ENCODE results near the gene KPNA3.

Gene KPNA3

DNA sequence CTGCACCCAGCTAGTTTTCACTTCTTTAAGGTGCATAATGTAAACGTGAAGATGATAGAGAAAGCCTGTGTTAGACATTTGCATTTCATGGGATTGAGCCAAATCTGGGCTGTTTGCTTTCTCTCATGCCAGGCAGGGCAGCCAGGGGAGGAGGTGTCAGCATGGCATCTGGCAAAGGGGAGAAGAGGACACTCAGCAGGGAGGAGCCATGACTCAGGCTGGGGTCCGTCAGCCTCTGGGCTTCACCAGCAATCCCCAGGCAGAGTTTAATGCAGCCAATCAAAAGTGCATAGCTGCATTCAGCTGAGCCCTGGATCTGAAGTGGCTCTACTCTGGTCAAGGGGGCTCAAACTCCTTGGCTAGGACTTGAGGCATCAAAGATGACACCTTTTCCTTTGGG is 124.7 kb downstream of the KPNA3 start:
- H3K4me1 ChIP-seq (ENCODE audit: control insufficient read depth, low read depth, low read length) = peaks cover 7% of the 10 kb centered on the region
- no peak overlapping the region for H3K27ac ChIP-seq (ENCODE audit: low read length)
- no peak overlapping the region for H3K4me3 ChIP-seq (ENCODE audit: low read length)
- H3K9me3 ChIP-seq (ENCODE audit: control insufficient read depth, low read depth, low read length) = no peaks in the 10 kb centered on the region
- H3K9ac ChIP-seq (ENCODE audit: low read length) = no peak overlapping the region
- H3K36me3 ChIP-seq (ENCODE audit: control insufficient read depth, low read depth, low read length) = peaks cover 22% of the 10 kb centered on the region
- no peaks in the 10 kb centered on the region for H3K27me3 ChIP-seq (ENCODE audit: control insufficient read depth, insufficient read depth, low read length)

DNA sequence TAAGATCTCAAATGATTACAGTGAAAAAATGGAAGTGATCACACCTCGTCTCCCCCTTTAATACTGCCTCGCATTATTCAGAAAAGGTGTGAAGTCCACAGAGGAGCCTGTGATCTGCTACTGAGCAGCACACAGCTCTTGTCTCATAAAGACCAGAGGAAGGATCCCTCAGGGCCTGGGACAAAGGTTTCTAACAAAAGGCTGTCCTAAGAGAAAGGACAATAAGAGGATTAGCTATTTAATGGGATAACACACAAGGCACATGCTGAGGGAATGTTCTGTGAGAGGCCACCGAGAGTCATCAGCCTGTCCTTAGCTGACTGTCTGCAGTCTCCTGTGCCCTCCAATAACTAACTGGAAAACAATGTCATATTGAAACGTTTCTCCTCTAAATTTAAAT is 127.9 kb downstream of the KPNA3 start:
- Histone ChIP-seq H3K9ac (ENCODE audit: low read length) (no peak overlapping the region), H3K9me3 (ENCODE audit: control insufficient read depth, low read depth, low read length) (no peaks in the 10 kb centered on the region), H3K27me3 (ENCODE audit: control insufficient read depth, insufficient read depth, low read length) (no peaks in the 10 kb centered on the region), H3K4me3 (ENCODE audit: low read length) (no peak overlapping the region), H3K27ac (ENCODE audit: low read length) (no peak overlapping the region), H3K36me3 (ENCODE audit: control insufficient read depth, low read depth, low read length) (peaks cover 32% of the 10 kb centered on the region), H3K4me1 (ENCODE audit: control insufficient read depth, low read depth, low read length) (no peaks in the 10 kb centered on the region)

GRCh38 chr13:49657241-49657641 is 135.2 kb downstream of the KPNA3 start:
- Histone ChIP-seq H3K9ac (ENCODE audit: low read length) (no peak overlapping the region), H3K4me3 (ENCODE audit: low read length) (no peak overlapping the region), H3K9me3 (ENCODE audit: control insufficient read depth, low read depth, low read length) (no peaks in the 10 kb centered on the region), H3K27ac (ENCODE audit: low read length) (no peak overlapping the region), H3K27me3 (ENCODE audit: control insufficient read depth, insufficient read depth, low read length) (no peaks in the 10 kb centered on the region), H3K4me1 (ENCODE audit: control insufficient read depth, low read depth, low read length) (peaks cover 2% of the 10 kb centered on the region), H3K36me3 (ENCODE audit: control insufficient read depth, low read depth, low read length) (peaks cover 10% of the 10 kb centered on the region)

DNA sequence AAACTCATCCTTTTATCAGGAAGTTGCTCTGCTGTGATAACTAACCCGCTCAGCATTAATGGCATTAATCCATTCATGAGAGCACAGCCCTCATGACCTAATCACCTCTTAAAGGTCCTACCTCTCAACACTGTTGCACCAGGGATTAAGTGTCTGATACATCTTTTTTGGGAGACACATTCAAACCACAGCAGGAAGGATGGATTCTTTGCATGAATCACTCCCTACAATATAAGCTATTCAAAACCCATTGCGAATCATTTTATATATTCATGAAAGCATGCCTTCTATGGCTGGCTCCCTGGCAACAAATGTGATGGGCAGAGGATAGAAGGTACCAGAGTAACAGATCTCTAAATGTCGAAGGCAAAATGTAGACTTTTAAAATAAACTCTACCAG is 136.6 kb downstream of the KPNA3 start:
- Histone ChIP-seq H3K36me3 (ENCODE audit: control insufficient read depth, low read depth, low read length) (peaks cover 2% of the 10 kb centered on the region), H3K4me3 (ENCODE audit: low read length) (no peak overlapping the region), H3K9ac (ENCODE audit: low read length) (no peak overlapping the region), H3K27ac (ENCODE audit: low read length) (no peak overlapping the region), H3K27me3 (ENCODE audit: control insufficient read depth, insufficient read depth, low read length) (no peaks in the 10 kb centered on the region), H3K4me1 (ENCODE audit: control insufficient read depth, low read depth, low read length) (peaks cover 2% of the 10 kb centered on the region), H3K9me3 (ENCODE audit: control insufficient read depth, low read depth, low read length) (no peaks in the 10 kb centered on the region)

DNA sequence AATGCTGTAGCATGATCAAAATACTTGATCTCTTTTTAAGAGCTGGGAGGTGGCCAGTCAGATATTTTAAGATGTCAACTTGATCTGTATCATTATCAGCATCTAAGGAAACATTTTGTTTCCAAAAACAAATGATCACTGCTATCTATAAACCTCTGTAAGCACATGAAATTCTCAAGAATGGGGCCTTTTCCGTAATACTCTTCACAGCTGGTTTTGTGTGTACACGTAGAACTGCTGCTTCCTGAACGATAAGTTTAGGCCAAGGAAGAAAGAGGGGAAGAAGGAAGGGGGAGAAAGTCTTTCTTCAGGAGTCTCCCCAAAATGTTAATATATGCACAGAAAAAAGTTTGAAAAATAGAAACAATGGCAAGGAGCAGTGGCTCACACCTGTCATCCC is 138.5 kb downstream of the KPNA3 start:
- H3K9me3 ChIP-seq (ENCODE audit: control insufficient read depth, low read depth, low read length) = no peaks in the 10 kb centered on the region
- peaks cover 2% of the 10 kb centered on the region for H3K4me1 ChIP-seq (ENCODE audit: control insufficient read depth, low read depth, low read length)
- no peak overlapping the region for H3K4me3 ChIP-seq (ENCODE audit: low read length)
- no peaks in the 10 kb centered on the region for H3K36me3 ChIP-seq (ENCODE audit: control insufficient read depth, low read depth, low read length)
- H3K27me3 ChIP-seq (ENCODE audit: control insufficient read depth, insufficient read depth, low read length) = no peaks in the 10 kb centered on the region
- H3K27ac ChIP-seq (ENCODE audit: low read length) = no peak overlapping the region
- no peak overlapping the region for H3K9ac ChIP-seq (ENCODE audit: low read length)

- no peak overlapping the region for H3K9ac ChIP-seq (ENCODE audit: low read length)
- H3K27me3 ChIP-seq (ENCODE audit: control insufficient read depth, insufficient read depth, low read length) = no peaks in the 10 kb centered on the region
- H3K27ac ChIP-seq (ENCODE audit: low read length) = no peak overlapping the region
- no peak overlapping the region for H3K4me3 ChIP-seq (ENCODE audit: low read length)
- peaks cover 2% of the 10 kb centered on the region for H3K4me1 ChIP-seq (ENCODE audit: control insufficient read depth, low read depth, low read length)
- no peaks in the 10 kb centered on the region for H3K36me3 ChIP-seq (ENCODE audit: control insufficient read depth, low read depth, low read length)
- no peaks in the 10 kb centered on the region for H3K9me3 ChIP-seq (ENCODE audit: control insufficient read depth, low read depth, low read length)
These were observed 139.0 kb downstream of the KPNA3 start for GRCh38 chr13:49653478-49653877.

- H3K27ac ChIP-seq (ENCODE audit: low read length) = no peak overlapping the region
- no peak overlapping the region for H3K9ac ChIP-seq (ENCODE audit: low read length)
These were observed 139.9 kb downstream of the KPNA3 start for GRCh38 chr13:49652355-49653305.

DNA sequence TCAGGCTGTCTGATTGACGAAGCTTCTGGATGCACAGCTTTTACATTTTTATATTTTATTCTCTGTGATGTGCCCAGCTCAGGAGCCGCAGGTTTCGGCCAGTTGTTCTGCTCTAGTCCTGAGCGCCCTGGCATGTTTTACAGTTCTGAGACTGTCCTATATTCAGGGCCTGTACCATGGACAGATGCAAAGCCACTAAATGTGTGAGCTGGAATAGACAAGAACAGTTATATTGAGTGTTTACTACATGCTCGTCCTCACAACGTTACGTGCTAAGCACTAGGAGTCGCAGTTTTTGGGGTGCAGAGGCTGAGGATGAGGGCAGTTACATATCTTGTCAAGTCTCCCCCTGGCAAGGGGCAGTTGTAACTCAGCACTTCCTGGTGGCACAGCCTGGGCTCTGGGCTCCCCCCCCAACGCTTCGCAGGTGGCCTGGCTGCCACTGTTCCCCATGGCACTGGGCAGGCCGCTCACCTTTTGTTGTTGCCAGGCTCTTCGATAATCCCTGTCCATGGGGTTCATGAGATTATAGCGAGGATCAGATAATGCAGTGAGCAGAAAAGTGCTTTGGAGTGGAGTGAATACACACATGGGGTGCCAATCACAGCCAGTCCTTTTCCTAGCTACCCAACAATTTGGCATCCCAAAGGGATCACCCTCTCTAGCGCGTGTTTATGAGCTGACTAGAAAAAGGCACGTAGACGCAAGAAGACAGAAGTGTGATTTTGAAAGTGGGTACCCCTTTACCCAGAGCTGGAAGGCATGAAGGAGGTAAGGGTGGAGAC is 140.7 kb downstream of the KPNA3 start:
- Histone ChIP-seq H3K9me3 (ENCODE audit: control insufficient read depth, low read depth, low read length) (no peaks in the 10 kb centered on the region), H3K4me1 (ENCODE audit: control insufficient read depth, low read depth, low read length) (peaks cover 2% of the 10 kb centered on the region), H3K27ac (ENCODE audit: low read length) (no peak overlapping the region), H3K4me3 (ENCODE audit: low read length) (no peak overlapping the region), H3K36me3 (ENCODE audit: control insufficient read depth, low read depth, low read length) (no peaks in the 10 kb centered on the region), H3K27me3 (ENCODE audit: control insufficient read depth, insufficient read depth, low read length) (no peaks in the 10 kb centered on the region), H3K9ac (ENCODE audit: low read length) (no peak overlapping the region)

More at GRCh38 chr13:49652355-49653305, 139.9 kb downstream of the KPNA3 start:
- Histone ChIP-seq H3K4me1 (ENCODE audit: control insufficient read depth, low read depth, low read length) (peaks cover 2% of the 10 kb centered on the region), H3K27me3 (ENCODE audit: control insufficient read depth, insufficient read depth, low read length) (no peaks in the 10 kb centered on the region), H3K36me3 (ENCODE audit: control insufficient read depth, low read depth, low read length) (no peaks in the 10 kb centered on the region), H3K9me3 (ENCODE audit: control insufficient read depth, low read depth, low read length) (no peaks in the 10 kb centered on the region), H3K4me3 (ENCODE audit: low read length) (no peak overlapping the region)

DNA sequence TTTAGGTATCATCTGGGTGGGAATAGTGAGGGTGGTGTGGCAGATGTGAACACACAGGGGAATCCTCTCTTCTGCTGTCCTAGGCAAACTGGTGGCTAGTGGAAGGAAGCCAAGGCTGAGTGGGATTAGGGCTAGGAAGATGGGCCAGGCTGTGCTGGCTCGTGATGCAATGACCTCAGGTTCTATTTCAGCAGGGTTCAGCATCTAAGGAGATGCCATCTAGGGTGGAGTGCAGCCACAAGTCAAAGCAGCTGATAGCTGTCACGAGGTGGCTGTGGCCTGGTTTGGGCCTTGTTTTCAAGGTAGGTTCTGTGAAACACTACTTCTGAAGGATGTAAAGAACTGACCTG is 142.5 kb downstream of the KPNA3 start:
- H3K27ac ChIP-seq (ENCODE audit: low read length) = no peak overlapping the region

More for the DNA sequence above, 142.5 kb downstream of the KPNA3 start:
- no peak overlapping the region for H3K4me3 ChIP-seq (ENCODE audit: low read length)
- no peaks in the 10 kb centered on the region for H3K9me3 ChIP-seq (ENCODE audit: control insufficient read depth, low read depth, low read length)
- H3K27me3 ChIP-seq (ENCODE audit: control insufficient read depth, insufficient read depth, low read length) = no peaks in the 10 kb centered on the region
- H3K36me3 ChIP-seq (ENCODE audit: control insufficient read depth, low read depth, low read length) = no peaks in the 10 kb centered on the region
- peaks cover 2% of the 10 kb centered on the region for H3K4me1 ChIP-seq (ENCODE audit: control insufficient read depth, low read depth, low read length)
- H3K9ac ChIP-seq (ENCODE audit: low read length) = no peak overlapping the region
